Uterus (tissue), 4 donors: ENCODE data around the gene LRRN2. TPM values are rescaled to one million over a fixed set of nuclear protein-coding genes. Genes with fewer than 3 reads are reported as not detected.

Source experiments
- DNase-seq, 2 donors: peaks; one replicate each; pipeline ENCODE4 v3.0.0-alpha.2; 2019 to 2020
- H3K27ac ChIP-seq, 2 donors: fragments of 200-600 bp; sonication (generic); 1 replicate in 1 of 2; 2 replicates in 1 of 2; pipeline ENCODE4 v1.5.1; 2016 to 2018
- H3K27me3 ChIP-seq, 2 donors: fragments of 200-600 bp; sonication (generic); one replicate each; pipeline ENCODE4 v1.5.1; 2018 to 2019; ENCODE audit warnings: control low read depth in 1 of 2
- H3K36me3 ChIP-seq, 2 donors: fragments of 200-600 bp; sonication (generic); one replicate each; pipeline ENCODE4 v1.5.1; 2019; ENCODE audit warnings: control low read depth in 1 of 2
- H3K4me1 ChIP-seq, 2 donors: fragments of 200-600 bp; sonication (generic); one replicate each; pipeline ENCODE4 v1.5.1; 2018 to 2019; ENCODE audit warnings: control low read depth in 1 of 2
- H3K4me3 ChIP-seq, 2 donors: fragments of 200-600 bp; sonication (generic); 1 replicate in 1 of 2; 2 replicates in 1 of 2; pipeline ENCODE4 v1.5.1; 2018 to 2019; ENCODE audit warnings: mild to moderate bottlenecking in 1 of 2
- H3K9me3 ChIP-seq, 2 donors: fragments of 200-600 bp; sonication (generic); one replicate each; pipeline ENCODE4 v1.5.1; 2019; ENCODE audit warnings: control low read depth in 1 of 2
- CTCF ChIP-seq, 4 experiments: fragments of 200-600 bp in 2 of 4; fragments of 450-650 bp in 2 of 4; sonication (generic) in 2 of 4; IDR thresholded peaks; one replicate each; pipeline ENCODE4 v1.5.1; 2016 to 2019; ENCODE audit warnings: antibody characterized with exemption in 4 of 4, mild to moderate bottlenecking in 2 of 4, moderate library complexity in 1 of 4
- POLR2A ChIP-seq, 2 donors: fragments of 450-650 bp; IDR thresholded peaks; one replicate each; pipeline ENCODE4 v1.6.1; 2016; ENCODE audit warnings: antibody characterized with exemption in 2 of 2, mild to moderate bottlenecking in 1 of 2, moderate library complexity in 1 of 2
- intact Hi-C: fragments of 100-400 bp; cut with DNase I; formaldehyde crosslinking; loops from one replicate; pipeline ENCODE4 v1.15.1; 2023; ENCODE audit warnings: low total_unique reads
- total RNA-seq, 4 donors: library from RNA; depleted of rRNA in 3 of 4; stranded (reverse); fragments of >200 nt in 3 of 4; gene quantifications; one replicate each; pipeline versions ENCODE4 v1.1.0 to v1.2.4, GENCODE V29; 2014 to 2023
- donor health status: DM: yes; HTN: yes; CAD: no.

Gene LRRN2
- total RNA-seq, 4 donors from 2014 or later, result 1.3 to 5.5 (median 3.9) TPM

DNA sequence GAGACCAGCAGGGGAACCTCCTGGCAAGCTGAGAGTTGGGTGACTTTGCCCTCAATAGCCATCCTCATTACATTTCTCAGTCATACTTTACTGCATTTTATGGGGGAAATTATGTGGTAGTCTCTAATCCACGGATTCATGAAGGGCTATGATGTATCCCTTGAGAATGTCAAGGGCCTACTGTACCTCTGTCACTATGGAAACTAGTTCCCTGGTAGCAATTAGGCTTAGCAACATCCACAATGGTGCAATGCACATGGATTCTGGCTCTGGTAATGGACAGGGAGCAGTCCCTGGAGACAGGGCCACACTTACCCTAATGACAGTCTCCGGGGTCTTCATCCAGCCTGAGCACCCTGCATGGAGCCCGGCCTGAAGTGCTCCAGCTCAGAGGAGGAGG lies 26.5 kb downstream of the LRRN2 start:
- Histone ChIP-seq H3K27ac (no peak overlapping the region), H3K4me1 (no peaks in the 10 kb centered on the region), H3K4me3 (no peak overlapping the region), H3K27me3 (no peaks in the 10 kb centered on the region), H3K9me3 (no peaks in the 10 kb centered on the region), H3K36me3 (no peaks in the 10 kb centered on the region)
- intact Hi-C loops, result no loop called here
- DNase-seq, result no peak
- TF ChIP-seq POLR2A (IDR thresholded peaks at IDR 0.05) (no peak), CTCF (IDR thresholded peaks at IDR 0.05) (no peak)

GRCh38 chr1:204658295-204658694 lies 27.2 kb downstream of the LRRN2 start:
- TF ChIP-seq CTCF (IDR thresholded peaks at IDR 0.05) (no peak), POLR2A (IDR thresholded peaks at IDR 0.05) (no peak)
- no peak overlapping the region for H3K4me3 ChIP-seq
- intact Hi-C loops, result no loop called here
- DNase-seq, result no peak
- no peaks in the 10 kb centered on the region for H3K27me3 ChIP-seq
- no peaks in the 10 kb centered on the region for H3K4me1 ChIP-seq
- no peak overlapping the region for H3K27ac ChIP-seq
- H3K36me3 ChIP-seq, result no peaks in the 10 kb centered on the region
- no peaks in the 10 kb centered on the region for H3K9me3 ChIP-seq

GRCh38 chr1:204653590-204654340 lies 31.8 kb downstream of the LRRN2 start:
- no peak for TF ChIP-seq CTCF (IDR thresholded peaks at IDR 0.05)
- no peak for TF ChIP-seq POLR2A (IDR thresholded peaks at IDR 0.05)
- H3K36me3 ChIP-seq, result no peaks in the 10 kb centered on the region
- H3K27ac ChIP-seq, result no peak overlapping the region
- H3K27me3 ChIP-seq, result no peaks in the 10 kb centered on the region
- H3K4me1 ChIP-seq, result no peaks in the 10 kb centered on the region
- intact Hi-C loops, result no loop called here
- DNase-seq, result no peak
- H3K9me3 ChIP-seq, result no peaks in the 10 kb centered on the region
- H3K4me3 ChIP-seq, result no peak overlapping the region

GRCh38 chr1:204652497-204652896 lies 33.0 kb downstream of the LRRN2 start:
- DNase-seq, result no peak

More at GRCh38 chr1:204652497-204652896, 33.0 kb downstream of the LRRN2 start:
- Histone ChIP-seq H3K4me3 (no peak overlapping the region), H3K27me3 (no peaks in the 10 kb centered on the region), H3K27ac (no peak overlapping the region), H3K36me3 (no peaks in the 10 kb centered on the region), H3K9me3 (no peaks in the 10 kb centered on the region), H3K4me1 (no peaks in the 10 kb centered on the region)
- TF ChIP-seq POLR2A (IDR thresholded peaks at IDR 0.05) (no peak), CTCF (IDR thresholded peaks at IDR 0.05) (no peak)
- intact Hi-C loops, result no loop called here
